ENCODE measurements around the gene PRKN.

Gene PRKN

DNA sequence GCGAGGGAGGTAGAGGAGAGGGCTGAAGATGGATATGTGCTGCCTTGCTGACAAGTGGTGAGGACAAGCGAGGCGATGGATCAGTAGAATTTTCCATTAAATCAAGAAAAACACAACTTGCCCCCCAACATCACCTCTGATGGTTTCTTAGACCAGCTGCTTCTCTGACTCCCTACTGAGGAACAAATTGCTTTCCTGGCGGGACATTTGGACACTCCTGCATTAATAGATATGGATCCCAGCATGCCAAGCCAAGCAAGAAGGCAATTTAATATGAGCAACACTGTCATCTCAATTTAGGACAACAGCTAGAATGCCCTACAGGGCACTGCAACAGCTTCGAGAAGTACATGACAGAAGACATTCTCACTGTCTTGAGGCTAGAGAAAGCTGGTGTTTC lies 1205.3 kb downstream of the PRKN start:
- no peak overlapping the region for H3K4me3 ChIP-seq (ENCODE audit: low read length)
- no peaks in the 10 kb centered on the region for H3F3A ChIP-seq (ENCODE audit: insufficient read depth, low read length)
- H4K20me1 ChIP-seq (ENCODE audit: insufficient read depth, low read length), result no peaks in the 10 kb centered on the region
- TF ChIP-seq EZH2phosphoT487 (IDR thresholded peaks at IDR 0.05; ENCODE audit: low read length) (no peak), EZH2 (optimal IDR thresholded peaks at IDR 0.05; ENCODE audit: low read depth, low read length) (no peak)
- TF ChIP-seq, protein P1, sequence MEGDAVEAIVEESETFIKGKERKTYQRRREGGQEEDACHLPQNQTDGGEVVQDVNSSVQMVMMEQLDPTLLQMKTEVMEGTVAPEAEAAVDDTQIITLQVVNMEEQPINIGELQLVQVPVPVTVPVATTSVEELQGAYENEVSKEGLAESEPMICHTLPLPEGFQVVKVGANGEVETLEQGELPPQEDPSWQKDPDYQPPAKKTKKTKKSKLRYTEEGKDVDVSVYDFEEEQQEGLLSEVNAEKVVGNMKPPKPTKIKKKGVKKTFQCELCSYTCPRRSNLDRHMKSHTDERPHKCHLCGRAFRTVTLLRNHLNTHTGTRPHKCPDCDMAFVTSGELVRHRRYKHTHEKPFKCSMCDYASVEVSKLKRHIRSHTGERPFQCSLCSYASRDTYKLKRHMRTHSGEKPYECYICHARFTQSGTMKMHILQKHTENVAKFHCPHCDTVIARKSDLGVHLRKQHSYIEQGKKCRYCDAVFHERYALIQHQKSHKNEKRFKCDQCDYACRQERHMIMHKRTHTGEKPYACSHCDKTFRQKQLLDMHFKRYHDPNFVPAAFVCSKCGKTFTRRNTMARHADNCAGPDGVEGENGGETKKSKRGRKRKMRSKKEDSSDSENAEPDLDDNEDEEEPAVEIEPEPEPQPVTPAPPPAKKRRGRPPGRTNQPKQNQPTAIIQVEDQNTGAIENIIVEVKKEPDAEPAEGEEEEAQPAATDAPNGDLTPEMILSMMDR (IDR thresholded peaks at IDR 0.05; ENCODE audit: low read length), result no peak
- H3K9ac ChIP-seq (ENCODE audit: low read length), result no peak overlapping the region
- no peak overlapping the region for H3K4me2 ChIP-seq (ENCODE audit: low read depth, low read length)
- H3K27ac ChIP-seq (ENCODE audit: low read length), result no peak overlapping the region
- no peaks in the 10 kb centered on the region for H3K9me3 ChIP-seq (replicated peaks; ENCODE audit: insufficient read depth, low read length)
- no peaks in the 10 kb centered on the region for H3K9me2 ChIP-seq (replicated peaks; ENCODE audit: insufficient read depth, low read length)
- H3K36me3 ChIP-seq (replicated peaks; ENCODE audit: insufficient read depth, low read length), result no peaks in the 10 kb centered on the region
- H3K27me3 ChIP-seq (replicated peaks; ENCODE audit: insufficient read depth, low read length), result no peaks in the 10 kb centered on the region
- DNase-seq, result no peak
- no peak overlapping the region for H2AFZ ChIP-seq (ENCODE audit: low read length)
- H3K79me2 ChIP-seq (ENCODE audit: low read length), result no peaks in the 10 kb centered on the region
- H3K4me1 ChIP-seq (ENCODE audit: low read length), result no peaks in the 10 kb centered on the region

DNA sequence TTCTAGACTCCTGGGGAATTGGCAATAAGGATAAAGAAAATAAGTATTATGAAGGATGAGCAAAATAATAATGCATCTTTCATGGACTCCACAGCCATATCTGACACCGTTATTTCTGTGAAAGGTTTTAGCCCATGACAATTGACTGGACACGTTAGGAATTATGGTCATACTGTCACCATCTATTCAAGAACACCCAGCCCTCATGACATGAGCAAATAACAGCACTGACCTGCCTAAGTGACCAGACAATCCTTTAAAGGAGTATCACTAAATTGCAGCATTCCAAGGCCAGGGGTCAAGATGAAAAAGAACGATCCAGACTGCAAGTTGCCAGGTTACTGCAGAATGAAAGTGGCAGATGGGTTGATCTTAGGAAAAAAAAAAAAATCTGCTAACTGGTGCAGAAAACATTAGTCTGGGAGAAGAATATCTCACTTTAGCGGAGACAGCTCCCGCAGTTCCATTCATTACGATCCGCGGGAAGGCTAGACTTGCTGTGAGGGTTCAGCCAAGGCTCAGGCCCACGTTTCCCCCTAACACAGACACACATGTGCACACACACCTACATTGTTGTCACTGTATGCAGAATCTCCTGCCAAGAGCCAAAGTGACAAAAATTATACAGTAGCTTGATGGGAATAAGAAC lies 1216.0 kb downstream of the PRKN start:
- H3K4me3 ChIP-seq (ENCODE audit: low read length), result no peak overlapping the region
- H4K20me1 ChIP-seq (ENCODE audit: insufficient read depth, low read length), result no peaks in the 10 kb centered on the region
- H3K36me3 ChIP-seq (replicated peaks; ENCODE audit: insufficient read depth, low read length), result no peaks in the 10 kb centered on the region
- H2AFZ ChIP-seq (ENCODE audit: low read length), result no peak overlapping the region
- no peaks in the 10 kb centered on the region for H3K4me1 ChIP-seq (ENCODE audit: low read length)
- H3K27ac ChIP-seq (ENCODE audit: low read length), result no peak overlapping the region
- H3K9ac ChIP-seq (ENCODE audit: low read length), result no peak overlapping the region
- no peak overlapping the region for H3K4me2 ChIP-seq (ENCODE audit: low read depth, low read length)
- H3K9me3 ChIP-seq (replicated peaks; ENCODE audit: insufficient read depth, low read length), result no peaks in the 10 kb centered on the region
- H3F3A ChIP-seq (ENCODE audit: insufficient read depth, low read length), result no peaks in the 10 kb centered on the region
- DNase-seq, result no peak
- no peaks in the 10 kb centered on the region for H3K27me3 ChIP-seq (replicated peaks; ENCODE audit: insufficient read depth, low read length)
- H3K79me2 ChIP-seq (ENCODE audit: low read length), result no peaks in the 10 kb centered on the region
- H3K9me2 ChIP-seq (replicated peaks; ENCODE audit: insufficient read depth, low read length), result no peaks in the 10 kb centered on the region
- TF ChIP-seq EZH2 (optimal IDR thresholded peaks at IDR 0.05; ENCODE audit: low read depth, low read length) (no peak), EZH2phosphoT487 (IDR thresholded peaks at IDR 0.05; ENCODE audit: low read length) (no peak)
- TF ChIP-seq, protein P1 (IDR thresholded peaks at IDR 0.05; ENCODE audit: low read length), result no peak

DNA sequence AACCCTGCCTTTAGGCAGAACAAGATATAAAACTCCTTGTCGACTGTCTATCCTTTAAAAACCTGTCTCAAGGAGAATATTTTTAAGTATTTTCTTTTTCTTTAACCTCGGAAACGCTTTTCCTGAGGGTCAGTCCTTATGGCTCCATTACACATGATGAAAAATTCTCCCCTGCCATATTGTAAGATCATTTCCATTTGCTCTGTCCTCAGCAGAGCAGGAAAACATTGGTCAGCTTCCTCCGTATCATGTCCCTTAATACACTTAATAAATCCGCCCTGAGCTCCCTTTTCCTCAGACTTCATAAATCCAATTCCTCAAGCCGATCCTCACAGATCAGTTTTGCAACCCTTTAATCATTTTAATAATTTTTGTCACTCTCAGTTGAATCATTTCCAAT lies 1219.2 kb downstream of the PRKN start:
- TF ChIP-seq EZH2 (optimal IDR thresholded peaks at IDR 0.05; ENCODE audit: low read depth, low read length), result no peak
- no peak for TF ChIP-seq EZH2phosphoT487 (IDR thresholded peaks at IDR 0.05; ENCODE audit: low read length)
- TF ChIP-seq, protein P1 (IDR thresholded peaks at IDR 0.05; ENCODE audit: low read length), result no peak
- no peaks in the 10 kb centered on the region for H3K27me3 ChIP-seq (replicated peaks; ENCODE audit: insufficient read depth, low read length)
- no peak overlapping the region for H2AFZ ChIP-seq (ENCODE audit: low read length)
- H3K36me3 ChIP-seq (replicated peaks; ENCODE audit: insufficient read depth, low read length), result no peaks in the 10 kb centered on the region
- no peak overlapping the region for H3K9ac ChIP-seq (ENCODE audit: low read length)
- no peak overlapping the region for H3K27ac ChIP-seq (ENCODE audit: low read length)
- no peak overlapping the region for H3K4me3 ChIP-seq (ENCODE audit: low read length)
- no peaks in the 10 kb centered on the region for H3F3A ChIP-seq (ENCODE audit: insufficient read depth, low read length)
- H3K4me1 ChIP-seq (ENCODE audit: low read length), result no peaks in the 10 kb centered on the region
- no peaks in the 10 kb centered on the region for H3K9me3 ChIP-seq (replicated peaks; ENCODE audit: insufficient read depth, low read length)
- no peak overlapping the region for H3K4me2 ChIP-seq (ENCODE audit: low read depth, low read length)
- DNase-seq, result no peak
- H4K20me1 ChIP-seq (ENCODE audit: insufficient read depth, low read length), result no peaks in the 10 kb centered on the region
- H3K79me2 ChIP-seq (ENCODE audit: low read length), result no peaks in the 10 kb centered on the region
- H3K9me2 ChIP-seq (replicated peaks; ENCODE audit: insufficient read depth, low read length), result no peaks in the 10 kb centered on the region
